WTC11 (cell line): ENCODE measurements around the gene HHAT.

Source experiments
- CTCF ChIP-seq: fragments of 200-600 bp; IDR thresholded peaks from 2 replicates; pipeline ENCODE4 v1.8.0; 2022; ENCODE audit warnings: antibody characterized with exemption
- E2F4 ChIP-seq: sonication (generic); formaldehyde crosslinking; IDR thresholded peaks from 2 replicates; pipeline ENCODE4 v1.8.1; 2022; ENCODE audit warnings: low read depth, mild to moderate bottlenecking, moderate library complexity, missing genetic modification reagents, borderline replicate concordance
- E2F5 ChIP-seq: sonication (generic); formaldehyde crosslinking; IDR thresholded peaks from 2 replicates; pipeline ENCODE4 v1.8.1; 2022; ENCODE audit warnings: mild to moderate bottlenecking, moderate library complexity, missing genetic modification reagents
- ERG ChIP-seq: fragments of 250-450 bp; sonication (Bioruptor Pico); IDR thresholded peaks from 2 replicates; pipeline ENCODE4 v1.8.0; 2021; ENCODE audit warnings: mild to moderate bottlenecking
- HMGXB4 ChIP-seq: sonication (generic); formaldehyde crosslinking; IDR thresholded peaks from 2 replicates; pipeline ENCODE4 v1.8.1; 2023; ENCODE audit warnings: mild to moderate bottlenecking, moderate library complexity, missing genetic modification reagents
- IRF1 ChIP-seq: sonication (generic); formaldehyde crosslinking; IDR thresholded peaks from 2 replicates; pipeline ENCODE4 v1.8.0; 2023; ENCODE audit warnings: missing genetic modification reagents
- JUN ChIP-seq: sonication (generic); formaldehyde crosslinking; IDR thresholded peaks from 2 replicates; pipeline ENCODE4 v1.8.0; 2023; ENCODE audit warnings: mild to moderate bottlenecking, missing genetic modification reagents
- KAT7 ChIP-seq: sonication (generic); formaldehyde crosslinking; IDR thresholded peaks from 2 replicates; pipeline ENCODE4 v1.8.1; 2023; ENCODE audit warnings: missing genetic modification reagents, mild to moderate bottlenecking, borderline replicate concordance
- NFE2L1 ChIP-seq: sonication (generic); formaldehyde crosslinking; IDR thresholded peaks from 2 replicates; pipeline ENCODE4 v1.8.1; 2023; ENCODE audit warnings: missing genetic modification reagents
- SMAD3 ChIP-seq: sonication (generic); formaldehyde crosslinking; IDR thresholded peaks from 2 replicates; pipeline ENCODE4 v1.8.0; 2022; ENCODE audit warnings: missing genetic modification reagents, mild to moderate bottlenecking, borderline replicate concordance
- STAT6 ChIP-seq: sonication (generic); formaldehyde crosslinking; conservative IDR thresholded peaks from 2 replicates; pipeline ENCODE4 v1.8.1; 2023; ENCODE audit warnings: mild to moderate bottlenecking, low read depth, missing genetic modification reagents, moderate library complexity
- USF1 ChIP-seq: sonication (generic); formaldehyde crosslinking; IDR thresholded peaks from 2 replicates; pipeline ENCODE4 v1.8.0; 2022; ENCODE audit warnings: mild to moderate bottlenecking, missing genetic modification reagents
- ZBTB21 ChIP-seq: sonication (generic); formaldehyde crosslinking; IDR thresholded peaks from 2 replicates; pipeline ENCODE4 v1.8.1; 2023; ENCODE audit warnings: mild to moderate bottlenecking, missing genetic modification reagents, borderline replicate concordance
- ZNF425 ChIP-seq: fragments of 250-450 bp; sonication (Bioruptor Pico); conservative IDR thresholded peaks from 2 replicates; pipeline ENCODE4 v1.9.0; 2021; ENCODE audit warnings: mild to moderate bottlenecking

- TF ChIP-seq CTCF (no peak), HMGXB4 (CRISPR knock-in tag) (no peak), STAT6 (CRISPR knock-in tag) (no peak), ZBTB21 (no peak), JUN (no peak), NFE2L1 (CRISPR knock-in tag) (no peak), SMAD3 (CRISPR knock-in tag) (no peak), IRF1 (CRISPR knock-in tag) (no peak), USF1 (CRISPR knock-in tag) (no peak), ZNF425 (CRISPR knock-in tag) (no peak), E2F5 (CRISPR knock-in tag) (no peak), E2F4 (no peak), ERG (no peak), KAT7 (CRISPR knock-in tag) (no peak)
These were observed 85.2 kb downstream of the HHAT start for GRCh38 chr1:210413951-210414350.
